ENCODE data around the gene PATJ. TPM values are rescaled to one million over a fixed set of nuclear protein-coding genes. Genes with fewer than 3 reads are reported as not detected.

PATJ gene
- total and polyA plus RNA-seq, 7 donors, result 2.0 to 49.9 (median 17.1) TPM

GRCh38 chr1:61953790-61954150 lies 211.5 kb downstream of the PATJ start:
- no peak for TF ChIP-seq CTCF (IDR thresholded peaks at IDR 0.05)
- H3K27me3 ChIP-seq (ENCODE audit: insufficient read depth in 3 of 3, low read length in 2 of 3), result no peaks in the 10 kb centered on the region
- WGBS, 3 donors, result 89 to 96% (median 93%) methylated on average over 3 of the region's 3 CpGs
- no peak overlapping the region for H3K4me3 ChIP-seq
- ATAC-seq (no peak), DNase-seq (no peak)
- H3K27ac ChIP-seq, result peak overlapping the region; percentile 14
- H3K4me1 ChIP-seq, result peaks cover 25% of the 10 kb centered on the region
- no peaks in the 10 kb centered on the region for H3K36me3 ChIP-seq (ENCODE audit: insufficient read depth in 1 of 2, low read depth in 1 of 2)
- intact Hi-C loops (cut with DNase I), result loop anchor here in 1 of 2 donors (10.0 kb wide), 1 partner anchor 121 kb away; no protein-coding TSS in a partner anchor
- no peaks in the 10 kb centered on the region for H3K9me3 ChIP-seq

- no peaks in the 10 kb centered on the region for H3K27me3 ChIP-seq (ENCODE audit: insufficient read depth in 3 of 3, low read length in 2 of 3)
- no peak for TF ChIP-seq CTCF (IDR thresholded peaks at IDR 0.05)
- no peaks in the 10 kb centered on the region for H3K36me3 ChIP-seq (ENCODE audit: insufficient read depth in 1 of 2, low read depth in 1 of 2)
- no peaks in the 10 kb centered on the region for H3K9me3 ChIP-seq
- 84 to 90% (median 86%) methylated on average over 1 of the region's 1 CpG for WGBS, 3 donors
- H3K27ac ChIP-seq, result no peak overlapping the region
- ATAC-seq (no peak), DNase-seq (no peak)
- intact Hi-C loops (cut with DNase I), result loop anchor here in 1 of 2 donors (10.0 kb wide), 1 partner anchor 120 kb away; no protein-coding TSS in a partner anchor
- H3K4me3 ChIP-seq, result no peak overlapping the region
- peaks cover 25% of the 10 kb centered on the region for H3K4me1 ChIP-seq
Observed at GRCh38 chr1:61955261-61955660, 213.0 kb downstream of the PATJ start.

GRCh38 chr1:61956016-61956645 lies 213.9 kb downstream of the PATJ start:
- H3K27ac ChIP-seq, result no peak overlapping the region
- TF ChIP-seq CTCF (IDR thresholded peaks at IDR 0.05), result no peak

GRCh38 chr1:61956784-61957183 lies 214.5 kb downstream of the PATJ start:
- intact Hi-C loops (cut with DNase I), result loop anchor here in 1 of 2 donors (10.0 kb wide), 1 partner anchor 118 kb away; no protein-coding TSS in a partner anchor

More at GRCh38 chr1:61956016-61956645, 213.9 kb downstream of the PATJ start:
- H3K27me3 ChIP-seq (ENCODE audit: insufficient read depth in 3 of 3, low read length in 2 of 3), result no peaks in the 10 kb centered on the region
- DNase-seq (no peak), ATAC-seq (no peak)
- H3K4me1 ChIP-seq, result peaks cover 25% of the 10 kb centered on the region
- H3K9me3 ChIP-seq, result no peaks in the 10 kb centered on the region
- 74 to 90% (median 82%) methylated on average over 6 of the region's 6 CpGs for WGBS, 3 donors
- no peaks in the 10 kb centered on the region for H3K36me3 ChIP-seq (ENCODE audit: insufficient read depth in 1 of 2, low read depth in 1 of 2)
- intact Hi-C loops (cut with DNase I), result loop anchor here in 1 of 2 donors (10.0 kb wide), 1 partner anchor 119 kb away; no protein-coding TSS in a partner anchor
- H3K4me3 ChIP-seq, result no peak overlapping the region

More at GRCh38 chr1:61956784-61957183, 214.5 kb downstream of the PATJ start:
- no peak for ATAC-seq
- H3K9me3 ChIP-seq, result no peaks in the 10 kb centered on the region
- peaks cover 20% of the 10 kb centered on the region for H3K4me1 ChIP-seq
- WGBS, 3 donors, result 52 to 68% (median 54%) methylated on average over 2 of the region's 2 CpGs
- DNase-seq, result no peak
- H3K4me3 ChIP-seq, result no peak overlapping the region
- H3K27ac ChIP-seq, result no peak overlapping the region
- H3K36me3 ChIP-seq (ENCODE audit: insufficient read depth in 1 of 2, low read depth in 1 of 2), result no peaks in the 10 kb centered on the region
- no peak for TF ChIP-seq CTCF (IDR thresholded peaks at IDR 0.05)
- H3K27me3 ChIP-seq (ENCODE audit: insufficient read depth in 3 of 3, low read length in 2 of 3), result no peaks in the 10 kb centered on the region

All from psoas muscle (tissue), 8 donors.